HEK293 (cell line): ENCODE results near the gene LKAAEAR1.

Experiments
- GLI4 ChIP-seq: fragments of 450-650 bp; formaldehyde crosslinking; IDR thresholded peaks from 2 replicates; pipeline ENCODE4 v1.5.1; 2016; ENCODE audit warnings: missing biosample characterization, missing genetic modification characterization
- GLIS2 ChIP-seq: fragments of 450-650 bp; formaldehyde crosslinking; IDR thresholded peaks from 2 replicates; pipeline ENCODE4 v1.5.1; 2016; ENCODE audit warnings: missing biosample characterization, missing genetic modification characterization
- KLF10 ChIP-seq: fragments of 450-650 bp; IDR thresholded peaks from 2 replicates; pipeline ENCODE4 v1.5.1; 2018; ENCODE audit warnings: missing biosample characterization, mild to moderate bottlenecking, missing genetic modification characterization
- KLF16 ChIP-seq: fragments of 450-650 bp; formaldehyde crosslinking; IDR thresholded peaks from 2 replicates; pipeline ENCODE4 v1.5.1; 2017; ENCODE audit warnings: missing biosample characterization, missing genetic modification characterization
- PRDM2 ChIP-seq: fragments of 450-650 bp; formaldehyde crosslinking; IDR thresholded peaks from 2 replicates; pipeline ENCODE4 v1.5.1; 2016; ENCODE audit warnings: missing biosample characterization, missing genetic modification characterization, borderline replicate concordance
- SETDB1 ChIP-seq: IDR thresholded peaks from one replicate; pipeline ENCODE4 v1.6.1; 2017; ENCODE audit warnings: mild to moderate bottlenecking, low read length, moderate library complexity, mixed read lengths; ENCODE audit not compliant: insufficient read length
- SP2 ChIP-seq: fragments of 450-650 bp; formaldehyde crosslinking; IDR thresholded peaks from 2 replicates; pipeline ENCODE4 v1.5.1; 2016; ENCODE audit warnings: missing biosample characterization, missing genetic modification characterization
- SP3 ChIP-seq: fragments of 450-650 bp; formaldehyde crosslinking; IDR thresholded peaks from 2 replicates; pipeline ENCODE4 v1.5.1; 2016; ENCODE audit warnings: missing biosample characterization, missing genetic modification characterization
- ZBTB8A ChIP-seq: fragments of 450-650 bp; formaldehyde crosslinking; IDR thresholded peaks from 2 replicates; pipeline ENCODE4 v1.5.1; 2016; ENCODE audit warnings: missing biosample characterization, missing genetic modification characterization
- ZNF26 ChIP-seq: fragments of 450-650 bp; formaldehyde crosslinking; IDR thresholded peaks from 2 replicates; pipeline ENCODE4 v1.5.1; 2016; ENCODE audit warnings: missing biosample characterization, missing genetic modification characterization
- ZNF350 ChIP-seq: fragments of 450-650 bp; formaldehyde crosslinking; IDR thresholded peaks from 2 replicates; pipeline ENCODE4 v1.5.0; 2017; ENCODE audit warnings: missing biosample characterization, mild to moderate bottlenecking, missing genetic modification characterization
- ZNF366 ChIP-seq: fragments of 450-650 bp; formaldehyde crosslinking; conservative IDR thresholded peaks from 2 replicates; pipeline ENCODE4 v1.5.1; 2016; ENCODE audit warnings: missing biosample characterization, missing genetic modification characterization
- ZNF416 ChIP-seq: fragments of 450-650 bp; formaldehyde crosslinking; IDR thresholded peaks from 2 replicates; pipeline ENCODE4 v1.5.1; 2016; ENCODE audit warnings: missing biosample characterization, missing genetic modification characterization
- ZNF423 ChIP-seq: fragments of 450-650 bp; formaldehyde crosslinking; IDR thresholded peaks from 2 replicates; pipeline ENCODE4 v1.5.1; 2016; ENCODE audit warnings: missing biosample characterization, missing genetic modification characterization
- ZNF530 ChIP-seq: fragments of 450-650 bp; formaldehyde crosslinking; IDR thresholded peaks from 2 replicates; pipeline ENCODE4 v1.5.1; 2016; ENCODE audit warnings: low read depth, missing biosample characterization, missing genetic modification characterization
- ZNF561 ChIP-seq: fragments of 450-650 bp; IDR thresholded peaks from 2 replicates; pipeline ENCODE4 v1.5.1; 2018; ENCODE audit warnings: missing biosample characterization, missing genetic modification characterization, borderline replicate concordance
- ZNF629 ChIP-seq: fragments of 450-650 bp; formaldehyde crosslinking; IDR thresholded peaks from 2 replicates; pipeline ENCODE4 v1.5.1; 2017; ENCODE audit warnings: missing biosample characterization, missing genetic modification characterization
- ZNF747 ChIP-seq: fragments of 450-650 bp; formaldehyde crosslinking; IDR thresholded peaks from 2 replicates; pipeline ENCODE4 v1.5.1; 2016; ENCODE audit warnings: missing biosample characterization, missing genetic modification characterization
- ZNF776 ChIP-seq: fragments of 450-650 bp; formaldehyde crosslinking; IDR thresholded peaks from 2 replicates; pipeline ENCODE4 v1.5.0; 2017; ENCODE audit warnings: missing biosample characterization, missing genetic modification characterization, borderline replicate concordance
- ZSCAN23 ChIP-seq: fragments of 450-650 bp; formaldehyde crosslinking; IDR thresholded peaks from 2 replicates; pipeline ENCODE4 v1.5.1; 2016; ENCODE audit warnings: missing biosample characterization, missing genetic modification characterization
- TF ChIP-seq, protein P1 (sequence below): fragments of 450-650 bp; formaldehyde crosslinking; IDR thresholded peaks from 2 replicates; pipeline ENCODE4 v1.5.1; 2017; ENCODE audit warnings: missing biosample characterization, missing genetic modification characterization
- TF ChIP-seq, protein P2 (sequence below): fragments of 450-650 bp; formaldehyde crosslinking; IDR thresholded peaks from 2 replicates; pipeline ENCODE4 v1.5.1; 2017; ENCODE audit warnings: missing biosample characterization, missing genetic modification characterization
- TF ChIP-seq, protein P3 (sequence below): fragments of 450-650 bp; formaldehyde crosslinking; IDR thresholded peaks from 2 replicates; pipeline ENCODE4 v1.5.1; 2016; ENCODE audit warnings: missing biosample characterization, missing genetic modification characterization, low read depth
- TF ChIP-seq, protein P4 (sequence below): fragments of 450-650 bp; formaldehyde crosslinking; IDR thresholded peaks from 2 replicates; pipeline ENCODE4 v1.5.1; 2016; ENCODE audit warnings: missing biosample characterization, missing genetic modification characterization

Gene LKAAEAR1

GRCh38 chr20:64079273-64080012 is 4.8 kb downstream of the LKAAEAR1 start, which contains the start of gene RGS19 (continued):
- TF ChIP-seq ZNF629 (tag by site-specific recombination) (peak; percentile 37; the same call in 1 of the 2 replicates), SP2 (peak; percentile 83), SETDB1 (no peak), GLI4 (tag by site-specific recombination) (no peak), ZNF416 (no peak), KLF10 (tag by site-specific recombination) (0 out of 2 replicates have a peak, but pooled peaks have one; percentile 33), ZNF530 (tag by site-specific recombination) (no peak), ZNF747 (tag by site-specific recombination) (no peak), ZBTB8A (tag by site-specific recombination) (peak; percentile 49; the same call in 1 of the 2 replicates), ZNF26 (tag by site-specific recombination) (no peak), KLF16 (tag by site-specific recombination) (peak; percentile 70; the same call in 1 of the 2 replicates), ZNF561 (tag by site-specific recombination) (peak; percentile 66; the same call in 1 of the 2 replicates), ZNF350 (tag by site-specific recombination) (no peak), PRDM2 (tag by site-specific recombination) (no peak), ZNF366 (tag by site-specific recombination) (no peak), ZNF423 (tag by site-specific recombination) (no peak), GLIS2 (tag by site-specific recombination) (peak; percentile 81), ZNF776 (tag by site-specific recombination) (no peak), ZSCAN23 (tag by site-specific recombination) (no peak), SP3 (tag by site-specific recombination) (peak; percentile 93)
- TF ChIP-seq, protein P1, sequence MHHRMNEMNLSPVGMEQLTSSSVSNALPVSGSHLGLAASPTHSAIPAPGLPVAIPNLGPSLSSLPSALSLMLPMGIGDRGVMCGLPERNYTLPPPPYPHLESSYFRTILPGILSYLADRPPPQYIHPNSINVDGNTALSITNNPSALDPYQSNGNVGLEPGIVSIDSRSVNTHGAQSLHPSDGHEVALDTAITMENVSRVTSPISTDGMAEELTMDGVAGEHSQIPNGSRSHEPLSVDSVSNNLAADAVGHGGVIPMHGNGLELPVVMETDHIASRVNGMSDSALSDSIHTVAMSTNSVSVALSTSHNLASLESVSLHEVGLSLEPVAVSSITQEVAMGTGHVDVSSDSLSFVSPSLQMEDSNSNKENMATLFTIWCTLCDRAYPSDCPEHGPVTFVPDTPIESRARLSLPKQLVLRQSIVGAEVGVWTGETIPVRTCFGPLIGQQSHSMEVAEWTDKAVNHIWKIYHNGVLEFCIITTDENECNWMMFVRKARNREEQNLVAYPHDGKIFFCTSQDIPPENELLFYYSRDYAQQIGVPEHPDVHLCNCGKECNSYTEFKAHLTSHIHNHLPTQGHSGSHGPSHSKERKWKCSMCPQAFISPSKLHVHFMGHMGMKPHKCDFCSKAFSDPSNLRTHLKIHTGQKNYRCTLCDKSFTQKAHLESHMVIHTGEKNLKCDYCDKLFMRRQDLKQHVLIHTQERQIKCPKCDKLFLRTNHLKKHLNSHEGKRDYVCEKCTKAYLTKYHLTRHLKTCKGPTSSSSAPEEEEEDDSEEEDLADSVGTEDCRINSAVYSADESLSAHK: no peak
- TF ChIP-seq, protein P2, sequence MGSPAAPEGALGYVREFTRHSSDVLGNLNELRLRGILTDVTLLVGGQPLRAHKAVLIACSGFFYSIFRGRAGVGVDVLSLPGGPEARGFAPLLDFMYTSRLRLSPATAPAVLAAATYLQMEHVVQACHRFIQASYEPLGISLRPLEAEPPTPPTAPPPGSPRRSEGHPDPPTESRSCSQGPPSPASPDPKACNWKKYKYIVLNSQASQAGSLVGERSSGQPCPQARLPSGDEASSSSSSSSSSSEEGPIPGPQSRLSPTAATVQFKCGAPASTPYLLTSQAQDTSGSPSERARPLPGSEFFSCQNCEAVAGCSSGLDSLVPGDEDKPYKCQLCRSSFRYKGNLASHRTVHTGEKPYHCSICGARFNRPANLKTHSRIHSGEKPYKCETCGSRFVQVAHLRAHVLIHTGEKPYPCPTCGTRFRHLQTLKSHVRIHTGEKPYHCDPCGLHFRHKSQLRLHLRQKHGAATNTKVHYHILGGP (tag by site-specific recombination): no peak
- TF ChIP-seq, protein P3, sequence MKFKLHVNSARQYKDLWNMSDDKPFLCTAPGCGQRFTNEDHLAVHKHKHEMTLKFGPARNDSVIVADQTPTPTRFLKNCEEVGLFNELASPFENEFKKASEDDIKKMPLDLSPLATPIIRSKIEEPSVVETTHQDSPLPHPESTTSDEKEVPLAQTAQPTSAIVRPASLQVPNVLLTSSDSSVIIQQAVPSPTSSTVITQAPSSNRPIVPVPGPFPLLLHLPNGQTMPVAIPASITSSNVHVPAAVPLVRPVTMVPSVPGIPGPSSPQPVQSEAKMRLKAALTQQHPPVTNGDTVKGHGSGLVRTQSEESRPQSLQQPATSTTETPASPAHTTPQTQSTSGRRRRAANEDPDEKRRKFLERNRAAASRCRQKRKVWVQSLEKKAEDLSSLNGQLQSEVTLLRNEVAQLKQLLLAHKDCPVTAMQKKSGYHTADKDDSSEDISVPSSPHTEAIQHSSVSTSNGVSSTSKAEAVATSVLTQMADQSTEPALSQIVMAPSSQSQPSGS (tag by site-specific recombination): no peak
- TF ChIP-seq, protein P4, sequence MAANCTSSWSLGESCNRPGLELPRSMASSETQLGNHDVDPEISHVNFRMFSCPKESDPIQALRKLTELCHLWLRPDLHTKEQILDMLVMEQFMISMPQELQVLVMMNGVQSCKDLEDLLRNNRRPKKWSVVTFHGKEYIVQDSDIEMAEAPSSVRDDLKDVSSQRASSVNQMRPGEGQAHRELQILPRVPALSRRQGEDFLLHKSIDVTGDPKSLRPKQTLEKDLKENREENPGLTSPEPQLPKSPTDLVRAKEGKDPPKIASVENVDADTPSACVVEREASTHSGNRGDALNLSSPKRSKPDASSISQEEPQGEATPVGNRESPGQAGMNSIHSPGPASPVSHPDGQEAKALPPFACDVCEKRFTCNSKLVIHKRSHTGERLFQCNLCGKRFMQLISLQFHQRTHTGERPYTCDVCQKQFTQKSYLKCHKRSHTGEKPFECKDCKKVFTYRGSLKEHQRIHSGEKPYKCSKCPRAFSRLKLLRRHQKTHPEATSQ: 0 out of 2 replicates have a peak, but pooled peaks have one; percentile 47
